ENCODE results near the gene TPO. TPM values are rescaled to one million over a fixed set of nuclear protein-coding genes. Genes with fewer than 3 reads are reported as not detected.
A peak's percentile ranks its signal among the peaks of the same experiment; 100 is the strongest.
"Not testable (repeated sequence)": the region's sequence is repeated elsewhere in the genome, so short reads cannot be mapped to it uniquely, and the experiment has no call there.

The TPO gene
- total RNA-seq, 2 donors from 2014 or later: 0.80 to 0.94 TPM

GRCh38 chr2:1488851-1489250, 75.6 kb downstream of the TPO start:
- no peak for DNase-seq
- no peak overlapping the region for H3K27ac ChIP-seq

GRCh38 chr2:1489486-1489885, 76.2 kb downstream of the TPO start:
- no peak for DNase-seq
- TF ChIP-seq CTCF (IDR thresholded peaks at IDR 0.05): no peak
- Histone ChIP-seq H3K36me3 (no peaks in the 10 kb centered on the region), H3K4me1 (no peaks in the 10 kb centered on the region), H3K27me3 (no peaks in the 10 kb centered on the region), H3K9ac (ENCODE audit: low read depth in 2 of 2, low read length in 2 of 2) (no peak overlapping the region), H3K9me3 (no peaks in the 10 kb centered on the region), H3K27ac (no peak overlapping the region), H3K4me3 (no peak overlapping the region)
- intact Hi-C loops (cut with DNase I): no loop called here

More at GRCh38 chr2:1488851-1489250, 75.6 kb downstream of the TPO start:
- Histone ChIP-seq H3K27me3 (no peaks in the 10 kb centered on the region), H3K36me3 (no peaks in the 10 kb centered on the region), H3K4me3 (no peak overlapping the region), H3K9ac (ENCODE audit: low read depth in 2 of 2, low read length in 2 of 2) (no peak overlapping the region), H3K9me3 (no peaks in the 10 kb centered on the region), H3K4me1 (no peaks in the 10 kb centered on the region)
- intact Hi-C loops (cut with DNase I): no loop called here
- no peak for TF ChIP-seq CTCF (IDR thresholded peaks at IDR 0.05)

GRCh38 chr2:1490381-1490780, 77.1 kb downstream of the TPO start:
- intact Hi-C loops (cut with DNase I); H3K4me3 ChIP-seq; H3K9ac ChIP-seq (ENCODE audit: low read depth in 2 of 2, low read length in 2 of 2); H3K9me3 ChIP-seq; H3K4me1 ChIP-seq; H3K36me3 ChIP-seq; DNase-seq; H3K27ac ChIP-seq; H3K27me3 ChIP-seq: not testable (repeated sequence)

- Histone ChIP-seq H3K27me3 (no peaks in the 10 kb centered on the region), H3K4me3 (no peak overlapping the region), H3K9me3 (no peaks in the 10 kb centered on the region), H3K36me3 (no peaks in the 10 kb centered on the region), H3K27ac (no peak overlapping the region), H3K9ac (ENCODE audit: low read depth in 2 of 2, low read length in 2 of 2) (no peak overlapping the region), H3K4me1 (no peaks in the 10 kb centered on the region)
- no peak for DNase-seq
- intact Hi-C loops (cut with DNase I): no loop called here
- TF ChIP-seq CTCF (IDR thresholded peaks at IDR 0.05): no peak
These were observed 78.5 kb downstream of the TPO start for GRCh38 chr2:1491751-1492150.

- intact Hi-C loops (cut with DNase I); H3K27me3 ChIP-seq; H3K4me3 ChIP-seq; DNase-seq; H3K9ac ChIP-seq (ENCODE audit: low read depth in 2 of 2, low read length in 2 of 2); H3K36me3 ChIP-seq; H3K4me1 ChIP-seq; H3K27ac ChIP-seq; H3K9me3 ChIP-seq: not testable (repeated sequence)
These were observed 79.0 kb downstream of the TPO start for GRCh38 chr2:1492231-1492630.

GRCh38 chr2:1492711-1493430, 79.6 kb downstream of the TPO start:
- intact Hi-C loops (cut with DNase I): no loop called here
- no peaks in the 10 kb centered on the region for H3K4me1 ChIP-seq
- no peak overlapping the region for H3K27ac ChIP-seq
- TF ChIP-seq CTCF (IDR thresholded peaks at IDR 0.05): no peak
- no peak for DNase-seq
- H3K4me3 ChIP-seq: no peak overlapping the region
- peak overlapping the region in 1 of 2 donors; percentile 12 for H3K9ac ChIP-seq (ENCODE audit: low read depth in 2 of 2, low read length in 2 of 2)
- H3K9me3 ChIP-seq: no peaks in the 10 kb centered on the region
- no peaks in the 10 kb centered on the region for H3K27me3 ChIP-seq
- no peaks in the 10 kb centered on the region for H3K36me3 ChIP-seq
